Measurements from ENCODE around the gene ZBTB7C.

The ZBTB7C gene

DNA sequence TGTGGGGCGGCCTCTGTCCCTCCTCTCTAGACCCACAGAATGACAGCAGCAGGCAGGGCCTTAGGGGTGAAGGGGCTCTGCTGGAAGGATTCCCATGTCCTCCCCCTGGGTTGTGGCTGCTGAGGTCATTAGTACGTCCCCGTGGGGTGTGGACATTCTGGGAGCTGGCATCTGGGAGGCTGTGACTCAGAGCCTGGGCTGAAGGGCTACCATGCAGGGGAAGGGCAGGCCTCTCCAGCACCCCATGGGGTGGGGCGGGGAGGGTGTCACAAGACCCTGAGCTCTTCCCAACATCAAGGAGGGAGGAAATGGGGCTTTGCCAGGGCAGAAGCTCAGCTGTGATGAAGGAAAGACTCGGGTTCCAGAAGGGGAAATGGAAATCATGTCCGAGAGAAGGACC, 373.0 kb downstream of the ZBTB7C start:
- DNase-seq (ENCODE audit: low read depth in 2 of 2), result no peak

GRCh38 chr18:48035556-48035860, 373.7 kb downstream of the ZBTB7C start:
- no peak for DNase-seq (ENCODE audit: low read depth in 2 of 2)

DNA sequence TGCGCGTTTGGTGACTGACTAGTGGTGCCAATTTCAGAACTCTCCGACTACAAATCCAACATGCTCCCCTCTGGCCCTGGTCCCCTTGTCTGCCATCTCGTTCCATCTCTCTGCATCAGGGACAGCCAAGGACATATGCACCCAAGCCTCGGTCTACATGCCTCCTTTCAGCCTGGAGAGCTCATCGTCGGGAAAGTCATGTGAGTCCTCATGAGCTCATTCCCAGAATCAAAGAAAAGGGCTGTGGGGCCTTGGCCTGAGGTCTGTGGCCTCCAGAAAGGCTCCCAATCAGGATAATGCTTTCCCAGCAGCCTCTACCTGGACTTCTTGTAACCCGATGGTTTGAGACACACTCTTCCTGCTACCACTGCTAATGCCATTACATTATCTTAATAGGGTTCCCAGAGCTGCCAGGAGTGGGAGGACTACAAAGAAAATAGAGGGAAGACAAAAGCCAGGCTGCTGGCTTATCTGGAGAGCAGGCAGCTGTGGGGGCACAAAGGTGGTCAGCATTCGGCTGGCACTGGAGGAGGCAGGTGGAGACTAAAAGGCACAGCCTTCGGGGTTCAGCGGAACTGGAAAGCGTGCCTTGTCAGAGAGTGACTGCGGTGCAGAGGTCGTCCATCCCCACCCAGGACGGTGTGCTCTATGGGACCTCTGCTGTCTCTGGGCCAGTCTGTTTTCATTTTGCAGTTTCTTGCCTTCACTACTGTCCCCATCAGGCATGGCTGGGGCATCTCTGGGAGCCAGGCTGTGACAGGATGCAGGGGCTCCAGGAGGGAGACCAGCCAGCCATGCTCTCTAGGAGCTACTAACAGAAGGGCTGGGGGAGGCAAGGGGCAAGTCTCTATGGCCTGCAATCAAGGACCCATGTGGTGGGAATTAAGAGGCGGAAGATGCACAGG, 374.3 kb downstream of the ZBTB7C start:
- DNase-seq (ENCODE audit: low read depth in 2 of 2), result no peak

DNA sequence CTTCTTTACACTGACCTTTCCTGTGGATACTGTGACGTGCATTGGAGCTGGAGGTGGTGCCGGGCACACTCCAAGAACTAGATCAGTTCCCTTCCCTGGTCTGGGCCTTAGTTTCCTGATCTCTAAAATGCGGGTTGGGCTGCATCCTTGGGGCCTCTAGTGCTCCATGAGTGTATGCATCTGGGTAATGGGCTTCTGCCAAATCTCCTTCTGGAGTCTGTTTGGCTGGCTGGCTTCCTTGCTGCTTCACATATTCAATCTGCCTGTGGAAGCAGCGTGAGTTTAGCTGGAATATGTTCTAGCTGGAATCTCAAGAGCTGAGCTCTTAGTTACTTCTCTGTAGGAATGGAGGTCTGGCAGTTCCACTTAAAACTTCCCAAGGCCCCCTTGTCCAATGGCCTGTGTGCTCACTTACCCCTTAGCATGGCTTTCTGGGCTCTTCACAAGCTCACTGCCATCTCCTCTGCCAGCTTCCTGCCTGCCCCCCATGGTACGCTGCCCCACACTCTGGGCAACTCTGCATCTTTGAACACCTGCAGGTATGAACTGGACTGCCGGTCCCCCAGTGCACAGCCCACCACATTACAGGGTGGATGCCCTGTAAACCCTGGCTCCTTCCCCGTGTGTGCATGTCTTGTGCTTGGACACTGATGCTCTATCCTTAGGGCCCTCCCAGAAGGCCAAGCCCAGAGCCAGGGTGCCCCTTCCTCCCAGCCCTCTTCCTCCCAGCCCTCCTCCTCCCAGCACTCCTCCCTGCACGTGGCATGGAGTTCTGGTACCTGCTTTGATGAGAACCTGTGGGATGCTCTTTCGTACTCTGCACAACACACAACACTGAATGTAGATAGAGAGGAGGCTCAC, 375.2 kb downstream of the ZBTB7C start:
- DNase-seq (ENCODE audit: low read depth in 2 of 2), result no peak

- no peak for DNase-seq (ENCODE audit: low read depth in 2 of 2)
These were observed 376.1 kb downstream of the ZBTB7C start for GRCh38 chr18:48032876-48033789.

DNA sequence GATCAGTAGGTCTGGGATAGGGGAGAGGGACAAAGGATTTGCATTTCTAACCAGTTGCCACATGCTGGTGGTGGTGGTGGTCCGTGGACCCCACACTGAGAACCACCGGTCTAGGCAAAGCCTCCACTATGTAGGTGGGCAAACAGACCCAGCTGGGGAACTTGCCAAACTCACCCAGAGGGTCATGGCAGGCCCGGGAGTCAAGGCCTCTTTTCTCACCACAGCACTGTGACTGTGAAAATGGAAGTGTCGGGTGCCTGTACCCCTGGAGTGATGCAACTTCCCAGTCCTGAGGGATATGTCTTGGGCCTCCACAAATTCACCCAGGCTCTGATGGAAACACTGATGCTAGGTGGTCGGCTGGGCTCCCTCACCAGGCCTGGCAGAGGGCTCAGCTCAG, 377.5 kb downstream of the ZBTB7C start:
- DNase-seq (ENCODE audit: low read depth in 2 of 2), result no peak

DNA sequence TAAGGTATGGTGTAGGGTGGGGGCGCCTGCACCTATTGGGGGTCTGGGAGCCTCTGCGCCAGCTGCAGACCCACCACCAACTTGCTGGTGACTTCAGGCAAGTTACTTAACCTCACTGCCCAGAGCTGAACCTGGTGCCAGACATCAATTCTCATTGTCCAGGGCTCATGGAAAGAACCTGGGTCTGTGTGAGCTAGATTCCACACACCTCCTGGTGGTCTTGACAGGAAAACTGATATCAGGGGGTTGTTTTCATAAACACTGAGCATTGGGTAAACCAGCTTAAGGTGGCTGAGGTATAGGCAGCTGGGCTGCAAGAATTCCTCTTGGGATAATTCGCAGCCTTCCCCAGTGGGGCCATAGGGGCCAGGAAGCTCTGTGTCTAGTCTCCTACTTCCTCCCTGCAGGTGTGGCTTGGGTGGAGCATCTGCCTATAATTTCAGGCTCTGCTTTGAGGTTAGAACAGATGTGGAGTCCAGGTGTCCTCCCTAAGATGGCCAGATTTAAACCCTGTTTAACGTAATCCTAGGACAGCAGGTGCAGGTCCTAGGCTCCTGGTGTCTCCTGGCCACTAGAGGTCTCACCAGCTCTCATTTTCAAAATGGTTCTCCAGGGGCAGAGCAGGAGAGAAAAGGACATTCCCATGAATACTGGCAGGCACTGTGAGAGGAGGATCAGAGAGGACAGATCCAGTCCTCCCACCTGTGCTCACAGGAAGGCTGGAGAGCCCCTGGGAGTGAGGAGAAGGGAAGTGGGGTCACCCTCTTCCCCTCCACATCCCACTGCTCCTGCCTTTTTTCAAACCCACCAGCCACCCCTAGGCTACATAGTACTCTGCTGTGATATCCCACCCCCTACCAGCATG, 378.3 kb downstream of the ZBTB7C start:
- no peak for DNase-seq (ENCODE audit: low read depth in 2 of 2)

GRCh38 chr18:48029296-48029986, 379.7 kb downstream of the ZBTB7C start:
- no peak for DNase-seq (ENCODE audit: low read depth in 2 of 2)

GRCh38 chr18:48028696-48029095, 380.5 kb downstream of the ZBTB7C start:
- DNase-seq (ENCODE audit: low read depth in 2 of 2), result no peak

GRCh38 chr18:48028081-48028480, 381.1 kb downstream of the ZBTB7C start:
- no peak for DNase-seq (ENCODE audit: low read depth in 2 of 2)

GRCh38 chr18:48027401-48027963, 381.7 kb downstream of the ZBTB7C start:
- no peak for DNase-seq (ENCODE audit: low read depth in 2 of 2)

DNA sequence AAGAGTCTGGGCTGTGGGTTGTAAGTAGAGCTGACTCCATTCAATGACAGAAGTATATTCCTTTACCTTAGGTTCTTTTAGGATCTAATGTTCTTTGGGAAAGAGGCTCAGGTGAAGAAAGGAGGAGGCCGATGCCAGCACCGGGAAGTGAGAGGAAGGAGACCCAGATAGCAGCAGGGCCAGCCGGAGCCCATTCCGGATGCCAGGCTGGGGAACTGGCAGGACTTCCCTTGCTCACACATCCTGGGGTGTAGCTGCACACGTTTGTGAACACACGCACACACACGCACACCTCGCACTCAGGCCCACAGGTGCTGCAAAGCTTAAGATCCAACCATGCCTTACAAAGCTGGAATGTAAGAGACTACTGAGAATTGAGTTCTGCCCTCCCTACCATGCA, 383.0 kb downstream of the ZBTB7C start:
- DNase-seq (ENCODE audit: low read depth in 2 of 2), result no peak

DNA sequence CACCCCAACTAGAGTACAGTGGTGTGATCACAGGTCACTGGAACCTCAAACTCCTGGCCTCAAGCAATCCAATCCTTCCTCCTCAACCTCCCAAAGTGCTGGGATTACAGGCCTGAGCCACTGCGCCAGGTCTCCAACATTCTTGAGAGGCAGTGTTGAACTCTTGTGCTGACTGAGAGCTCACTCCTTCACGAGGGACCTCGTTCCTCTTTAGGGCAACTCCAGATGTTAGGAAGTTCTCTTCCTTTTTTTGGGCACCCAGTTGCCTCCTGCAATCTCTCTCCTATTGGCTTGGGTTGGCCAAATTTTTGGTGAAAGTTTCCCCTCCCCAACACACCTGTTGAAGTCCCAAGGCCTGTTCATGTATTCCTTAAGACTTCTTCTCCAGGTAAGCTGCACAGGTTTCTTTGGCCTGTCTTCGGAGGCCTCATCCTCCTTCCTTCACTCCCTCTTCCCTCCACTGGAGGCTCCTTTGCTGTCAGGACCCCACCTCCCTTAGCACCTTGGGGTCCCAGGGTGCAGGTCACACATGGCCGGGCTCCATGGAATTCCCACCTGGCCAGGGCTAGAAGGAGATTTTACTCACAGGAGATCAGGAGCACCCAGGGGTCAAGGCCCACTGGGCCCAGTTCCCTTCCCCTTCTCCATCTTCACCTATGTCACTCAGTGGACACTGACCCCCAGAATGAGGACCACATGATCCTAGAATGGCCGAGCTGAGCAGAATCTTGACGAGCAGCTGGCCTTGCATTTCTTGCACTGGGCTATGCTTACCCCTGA, 384.1 kb downstream of the ZBTB7C start:
- DNase-seq (ENCODE audit: low read depth in 2 of 2), result no peak

DNA sequence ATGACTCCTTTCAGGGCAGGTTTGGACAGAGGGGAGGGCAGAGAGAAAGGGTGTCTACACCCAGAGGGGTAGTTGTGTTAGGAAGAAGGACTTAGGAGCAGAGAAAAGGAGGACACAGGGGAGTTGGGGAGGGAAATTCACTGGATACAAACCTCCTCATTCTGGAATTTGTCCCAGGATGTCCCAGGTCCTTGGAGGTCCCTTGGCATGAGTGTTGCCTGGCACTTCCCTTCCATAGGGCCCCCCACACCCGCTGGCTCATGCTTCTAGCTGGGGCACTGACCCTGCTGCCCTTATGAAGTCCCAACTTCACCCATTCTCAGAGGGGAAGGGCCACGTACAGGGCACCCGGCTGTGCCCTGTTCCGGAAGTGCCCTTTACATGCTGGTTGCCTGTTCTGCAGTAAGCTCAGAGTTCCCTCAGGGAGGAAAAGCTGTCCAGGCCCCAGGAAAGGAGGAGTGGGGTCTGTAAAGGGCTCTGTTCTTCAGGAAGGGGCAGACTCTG, 385.1 kb downstream of the ZBTB7C start:
- no peak for DNase-seq (ENCODE audit: low read depth in 2 of 2)

- no peak for DNase-seq (ENCODE audit: low read depth in 2 of 2)
These were observed 385.7 kb downstream of the ZBTB7C start for GRCh38 chr18:48023334-48024008.

DNA sequence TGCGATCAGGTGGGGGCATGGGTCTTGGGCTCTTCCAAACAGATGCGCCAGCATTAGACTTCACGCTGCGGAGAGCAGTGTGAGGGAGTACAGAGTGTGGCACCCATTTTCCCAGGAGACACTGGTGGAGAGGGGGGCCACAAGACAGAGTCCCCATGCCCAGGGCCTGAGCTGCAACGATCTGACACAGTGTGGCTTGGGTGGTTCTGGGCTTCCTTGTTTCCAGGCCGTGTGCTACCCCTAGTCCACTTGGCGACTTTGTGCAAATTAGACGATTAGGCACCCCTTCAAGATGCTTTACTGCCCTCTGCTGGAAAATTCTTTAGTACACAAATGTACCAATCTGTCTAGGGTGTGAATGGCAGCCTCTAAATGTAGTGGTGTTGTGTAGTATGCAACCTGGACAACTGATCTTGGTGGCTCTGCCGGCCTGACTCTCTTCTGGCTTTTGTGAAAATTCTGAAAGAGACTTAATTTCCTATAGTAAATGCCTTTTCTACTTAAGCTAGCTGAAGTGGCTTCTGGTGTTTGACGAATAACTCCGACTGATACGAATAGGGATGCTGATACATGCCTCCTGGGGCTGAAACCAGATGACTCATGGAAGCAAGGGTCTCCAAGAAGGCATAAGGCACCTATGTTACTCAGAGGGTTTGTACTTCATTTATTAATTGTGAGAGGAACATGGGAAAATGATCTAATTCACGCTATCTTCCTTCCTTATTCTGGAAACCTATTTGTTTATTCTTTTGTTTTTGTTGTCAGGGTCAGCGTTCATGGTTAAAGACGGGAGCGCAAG, 386.5 kb downstream of the ZBTB7C start:
- no peak for DNase-seq (ENCODE audit: low read depth in 2 of 2)

DNA sequence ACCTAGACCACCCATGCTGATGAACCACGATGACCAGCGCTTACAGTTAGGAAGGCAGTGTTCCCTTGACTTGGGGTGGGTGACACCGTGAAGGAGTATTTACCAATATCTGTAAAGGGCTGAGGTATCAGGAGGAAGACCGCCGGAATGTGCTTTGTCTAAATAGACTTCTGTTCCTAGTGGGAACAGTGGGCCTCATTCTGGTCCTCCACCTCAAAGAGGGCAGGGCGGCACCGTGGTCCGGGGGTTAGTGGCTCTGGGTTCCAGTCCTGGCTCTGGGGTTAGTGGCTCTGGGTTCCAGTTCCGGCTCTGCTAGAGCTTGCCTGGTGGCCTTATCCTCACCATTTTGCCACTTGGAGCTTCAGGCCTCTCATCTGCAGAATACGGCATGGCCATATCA, 387.2 kb downstream of the ZBTB7C start:
- DNase-seq (ENCODE audit: low read depth in 2 of 2), result no peak

Measured in stimulated activated CD8-positive, alpha-beta memory T cell treated with anti-CD3 and anti-CD28 coated beads, Interleukin-7, amount 100 ng/mL, for 1 hour (primary cell).